Cerebellar nuclear complex (tissue), 1 donor: Measurements from ENCODE around the gene AFAP1L1.

ENCODE experiments used
- DNase-seq, 2 experiments: peaks; one replicate each; lab custom pipeline; 2025; lab: John Stamatoyannopoulos, UW

The AFAP1L1 gene

DNA sequence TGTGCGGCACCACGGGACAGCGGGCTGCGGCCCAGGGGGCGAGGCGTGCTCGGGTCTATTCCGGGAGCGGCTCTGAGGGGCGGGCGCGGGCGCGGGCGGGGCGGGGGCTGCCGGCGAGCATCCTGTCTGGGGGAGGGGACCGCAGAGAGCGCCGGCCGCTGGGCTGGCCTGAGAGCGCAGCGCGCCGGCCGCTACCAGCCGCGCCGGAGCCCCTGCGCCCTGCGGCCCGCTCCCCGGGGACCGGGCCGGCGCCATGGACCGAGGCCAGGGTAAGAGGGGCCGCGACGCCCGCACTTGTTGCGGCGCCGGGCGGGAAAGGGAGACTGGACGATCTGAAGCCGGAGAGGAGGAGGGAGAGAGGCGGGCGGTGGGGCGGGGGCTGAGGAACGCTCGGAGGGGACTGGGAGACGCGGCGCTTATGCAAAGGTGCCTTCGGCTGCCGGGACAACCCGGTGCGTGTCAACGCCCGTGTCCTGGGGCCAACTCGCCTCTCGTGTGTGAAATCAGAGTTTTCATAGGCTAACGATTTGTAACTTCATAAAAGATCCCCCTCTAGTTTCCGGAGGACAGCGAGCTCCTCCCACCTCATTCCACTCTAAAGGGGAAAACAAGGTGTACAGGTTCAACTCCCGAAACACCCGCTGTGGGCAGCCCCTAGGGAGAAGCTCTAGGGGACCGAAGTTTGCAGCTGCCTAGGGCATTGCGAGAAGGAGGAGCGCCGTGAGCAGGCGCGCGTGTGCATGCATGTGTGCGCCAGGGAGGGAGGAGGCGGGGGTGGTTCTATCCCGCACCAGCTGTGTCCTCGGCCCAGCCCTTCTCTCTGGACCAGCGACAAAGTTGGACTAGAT, at the start of gene AFAP1L1:
TSS of gene AFAP1L1 (plus strand) at position 144 of the 848 bp plus-strand sequence. CDS start at position 254, 110 bp downstream.
- DNase-seq: no peak

DNA sequence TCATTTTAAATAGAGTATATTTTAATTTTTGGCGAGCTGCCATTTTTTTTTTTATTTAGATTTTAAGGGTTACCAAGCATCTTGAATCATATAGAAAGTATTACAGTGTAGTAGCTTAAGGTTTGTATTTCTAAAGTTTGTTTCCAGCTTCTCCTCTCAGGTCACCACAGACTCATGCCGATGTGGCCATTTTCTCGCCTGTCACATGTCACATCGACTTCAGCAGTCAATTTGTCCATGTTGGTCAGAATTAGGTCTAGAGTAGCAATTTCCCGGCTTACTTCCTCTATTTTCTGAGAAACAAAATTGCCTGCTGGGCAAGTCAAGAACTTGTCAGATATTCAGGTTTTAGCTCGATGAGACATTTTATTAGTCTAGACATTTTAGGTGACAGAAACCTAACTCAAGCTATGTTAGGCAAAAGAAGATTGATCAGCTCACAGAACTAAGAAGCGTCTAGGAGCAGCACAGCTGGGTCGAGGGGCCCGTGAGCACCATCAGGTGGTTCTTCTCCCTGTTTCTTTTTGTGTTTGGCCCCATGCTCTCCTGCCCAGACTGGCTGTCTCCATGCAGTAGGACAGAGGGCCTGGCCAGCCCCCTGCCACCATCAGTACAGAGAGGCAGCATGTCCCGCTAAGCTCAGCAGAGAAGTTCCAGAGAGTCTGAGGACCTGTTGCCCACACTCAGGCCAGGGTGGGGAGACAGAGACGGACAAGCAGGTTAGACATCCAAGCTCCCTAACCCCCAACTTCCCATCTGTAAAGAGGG, 48.4 kb upstream of the AFAP1L1 start:
- DNase-seq: no peak

DNA sequence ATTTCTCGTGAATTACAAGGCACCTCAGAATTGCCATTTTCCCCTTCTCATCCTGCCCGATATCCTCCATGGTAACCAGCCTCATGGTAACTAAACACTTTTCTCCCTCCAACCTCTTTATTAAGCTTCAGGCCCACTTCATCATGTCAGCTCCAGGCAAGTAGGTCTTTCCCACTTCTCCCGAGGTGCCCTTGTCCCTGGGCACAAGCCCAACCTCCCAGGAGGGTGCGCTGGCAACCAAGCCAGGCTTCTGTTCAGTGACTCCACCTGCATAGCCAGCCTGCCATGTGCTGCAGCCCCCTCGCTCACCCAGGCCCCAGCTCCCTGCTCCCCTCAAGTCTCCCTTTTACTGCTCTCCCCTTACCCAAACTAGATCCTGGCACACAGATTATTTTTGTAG, 47.4 kb upstream of the AFAP1L1 start:
- peak; percentile 66 to 81 for DNase-seq

DNA sequence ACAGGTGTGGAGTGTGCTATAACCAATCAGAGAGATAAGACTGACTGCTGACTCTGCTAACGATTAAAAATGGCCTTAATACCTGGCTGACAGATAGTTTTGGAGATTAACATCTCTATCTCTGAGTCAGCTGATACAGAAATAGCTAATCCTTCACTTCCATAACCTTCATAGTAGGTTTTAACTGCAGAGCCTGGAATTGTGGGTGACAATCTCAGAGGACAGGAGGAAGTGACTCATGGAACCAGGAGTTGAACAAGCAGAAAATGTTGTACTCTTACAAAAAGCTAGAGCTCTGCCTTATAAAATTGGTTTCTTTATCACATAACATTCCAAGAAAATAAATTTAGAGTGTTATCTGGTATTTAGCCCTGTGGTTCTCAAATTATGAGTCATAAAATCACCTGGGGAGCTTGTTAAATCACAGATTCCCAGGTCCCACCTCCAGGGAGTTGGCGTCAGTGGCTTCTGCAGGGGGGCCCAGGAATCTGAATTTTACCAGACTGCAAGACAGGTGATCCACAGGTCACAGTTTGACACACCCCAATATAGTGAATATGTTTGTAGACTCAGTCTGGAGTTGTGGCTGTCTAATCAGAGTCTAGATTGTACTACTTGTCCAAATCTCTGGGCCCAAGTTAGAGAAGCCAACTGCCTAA, 44.4 kb upstream of the AFAP1L1 start:
- DNase-seq: no peak

DNA sequence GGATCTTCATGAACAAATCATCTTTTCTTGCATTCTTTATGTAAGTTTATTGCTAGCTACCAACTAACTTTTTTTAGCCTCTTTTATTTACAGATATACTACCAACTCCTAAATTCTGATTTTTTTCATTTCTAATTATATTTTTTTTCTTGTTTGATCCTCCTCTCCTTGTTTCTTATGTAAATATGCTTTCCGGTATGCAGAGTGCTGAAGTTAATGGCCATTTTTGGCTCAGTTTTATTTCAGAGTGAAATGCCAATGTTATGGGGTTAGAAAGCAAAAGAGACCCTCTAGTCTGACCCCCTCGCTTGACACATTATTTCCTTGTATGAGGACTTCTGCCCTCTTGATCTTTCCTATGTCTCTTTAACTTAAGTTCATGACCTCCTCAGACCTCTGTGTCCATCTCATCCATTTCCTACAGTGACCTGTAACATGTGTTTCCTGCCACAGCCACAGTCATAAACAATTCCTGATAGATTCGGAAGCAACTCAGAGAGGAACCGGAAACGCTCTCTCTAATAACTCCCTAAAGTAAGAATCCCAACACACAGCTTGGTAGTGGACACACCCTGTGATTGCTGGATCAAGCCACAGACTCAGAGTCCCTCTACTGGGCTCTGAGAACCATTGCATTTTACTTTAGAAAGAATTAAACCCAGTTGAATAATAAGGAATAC, 42.9 kb upstream of the AFAP1L1 start:
- peak; percentile 36 to 45 for DNase-seq

DNA sequence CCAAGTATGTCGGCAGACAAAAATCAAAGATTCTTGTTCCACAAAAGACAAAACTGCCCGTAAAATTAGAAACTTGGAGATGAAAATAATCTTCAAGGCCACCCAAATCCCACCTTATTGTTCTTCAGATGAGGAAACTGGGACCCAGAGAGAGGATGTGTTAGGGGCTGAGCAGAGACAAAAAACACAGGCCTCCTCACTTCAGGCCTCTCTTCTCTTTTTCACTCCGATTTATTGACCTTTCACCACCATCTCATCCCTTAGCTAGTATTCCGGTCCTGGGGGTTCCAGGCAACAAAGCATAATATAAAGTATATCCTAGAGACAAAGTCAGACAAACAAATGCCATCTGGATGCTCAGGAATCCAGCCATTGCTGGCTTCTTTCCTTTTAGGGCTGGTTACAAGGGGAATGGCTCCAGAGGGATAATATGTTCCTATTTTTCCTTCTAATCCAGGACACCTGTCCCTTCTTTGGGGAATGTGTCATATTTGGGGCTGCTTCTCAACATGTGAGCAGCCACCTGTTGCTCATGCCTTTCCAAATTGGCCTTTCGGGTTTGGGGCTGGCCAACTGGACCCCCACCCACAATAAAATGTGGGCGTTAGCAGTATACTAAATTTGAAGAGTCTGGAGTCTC, 42.2 kb upstream of the AFAP1L1 start:
- peak; percentile 23 to 55 for DNase-seq

DNA sequence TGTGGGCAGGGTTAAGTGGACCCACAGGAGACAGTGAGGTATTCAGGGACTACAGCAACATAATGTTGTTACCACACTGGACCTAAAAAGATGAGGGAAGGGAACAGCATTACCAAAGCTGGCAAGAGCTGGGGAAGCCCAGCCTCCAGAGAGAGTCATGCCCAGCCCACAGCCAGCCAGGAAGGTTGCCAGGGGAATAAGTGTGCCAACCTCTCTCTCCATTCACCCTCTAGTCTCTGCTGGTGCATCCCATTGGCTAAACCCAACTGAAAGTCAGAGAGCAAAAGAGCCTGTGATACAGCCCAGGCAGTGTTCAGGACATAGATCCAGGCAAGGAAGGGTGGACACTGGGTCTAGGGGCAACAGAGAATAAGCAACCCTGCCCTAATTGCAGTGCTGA, 35.8 kb upstream of the AFAP1L1 start:
- peak in 1 of 2 experiments; percentile 39 for DNase-seq

DNA sequence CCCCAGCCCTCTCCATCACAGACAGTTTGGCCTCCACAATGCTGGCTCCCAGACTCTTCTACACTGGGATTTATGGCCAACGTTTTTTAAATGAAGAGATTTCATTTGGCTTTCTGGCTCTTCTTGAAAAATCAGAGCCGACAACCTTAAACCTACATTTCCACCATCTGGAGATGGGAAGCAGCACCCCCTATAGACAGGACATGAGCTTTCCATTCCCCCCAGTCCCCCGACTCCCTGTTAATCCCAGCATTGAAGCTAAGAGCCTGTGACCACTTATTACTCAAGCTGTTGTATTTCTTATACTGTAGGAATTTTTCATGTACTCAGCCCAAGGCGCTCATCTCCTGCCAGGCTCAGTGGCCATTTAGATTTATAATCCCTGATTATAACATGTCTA, 34.0 kb upstream of the AFAP1L1 start:
- no peak for DNase-seq

DNA sequence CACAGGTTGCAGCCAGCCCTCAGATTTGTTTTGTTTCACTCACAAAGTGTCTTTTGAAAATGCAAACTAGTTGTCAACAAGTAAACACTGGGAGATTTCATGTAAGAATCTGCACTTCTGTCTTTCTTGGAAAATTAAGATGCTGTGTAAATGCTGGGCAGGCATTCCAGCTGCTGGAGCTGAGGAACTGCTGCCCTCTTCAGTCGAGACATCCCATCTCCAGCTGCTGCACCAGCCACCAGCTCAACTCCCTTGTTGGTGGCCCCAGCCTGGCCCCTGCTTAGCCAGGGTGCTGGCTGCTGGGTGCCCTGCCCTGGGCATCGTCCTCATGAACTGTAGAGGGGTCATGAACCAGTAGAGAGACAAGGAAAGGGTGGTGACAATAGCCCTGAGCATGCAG, 33.1 kb upstream of the AFAP1L1 start:
- no peak for DNase-seq

DNA sequence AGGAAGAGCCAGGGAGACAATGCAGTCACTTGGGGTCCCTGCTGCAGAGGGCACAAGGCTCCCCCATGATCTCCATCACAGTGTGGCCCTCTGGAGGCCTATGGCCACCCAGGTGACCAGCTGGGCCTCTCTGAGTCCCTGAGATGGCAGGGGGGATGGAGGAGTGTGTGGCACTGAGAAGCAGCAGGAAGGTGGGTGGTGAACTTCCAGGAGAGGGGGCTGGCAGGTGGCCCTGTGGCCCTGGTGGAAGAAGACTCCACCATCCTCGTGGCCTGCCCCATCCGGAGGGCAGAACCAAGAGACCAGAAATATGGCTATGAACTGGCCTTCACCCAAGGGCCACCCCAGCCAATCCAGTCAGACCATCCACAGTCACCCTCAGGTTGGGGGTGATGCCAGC, 31.7 kb upstream of the AFAP1L1 start:
- no peak for DNase-seq

DNA sequence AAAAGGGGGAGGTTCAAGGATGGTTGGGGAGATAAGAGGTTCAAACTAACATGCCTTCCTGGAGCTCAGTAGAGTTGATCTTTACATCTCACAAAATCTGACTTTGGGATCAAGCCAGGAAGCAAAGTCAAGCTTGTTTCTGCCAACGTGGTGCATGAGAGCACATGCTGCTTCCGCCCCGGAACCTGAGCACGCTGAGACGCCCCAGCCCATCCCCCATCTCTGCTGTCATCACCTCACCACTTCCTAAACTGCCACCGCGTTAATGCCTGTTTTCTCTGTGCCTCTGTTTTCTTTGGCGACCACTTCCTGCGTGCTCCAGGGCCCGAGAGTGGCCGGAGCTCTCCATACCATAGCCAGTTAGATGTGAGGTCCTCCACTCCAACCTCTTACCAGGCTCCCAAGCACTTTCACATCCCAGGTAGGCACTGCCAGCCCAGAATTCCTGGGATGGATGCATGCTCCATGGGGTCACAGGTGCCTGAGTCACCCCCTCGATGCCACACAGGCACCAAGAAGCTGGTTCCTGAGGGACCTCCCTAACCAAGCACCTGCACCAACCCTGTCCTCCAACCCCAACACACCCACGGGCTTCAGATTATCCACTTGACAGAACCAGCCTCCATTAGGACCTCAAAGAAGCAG, 31.2 kb upstream of the AFAP1L1 start:
- DNase-seq: no peak

DNA sequence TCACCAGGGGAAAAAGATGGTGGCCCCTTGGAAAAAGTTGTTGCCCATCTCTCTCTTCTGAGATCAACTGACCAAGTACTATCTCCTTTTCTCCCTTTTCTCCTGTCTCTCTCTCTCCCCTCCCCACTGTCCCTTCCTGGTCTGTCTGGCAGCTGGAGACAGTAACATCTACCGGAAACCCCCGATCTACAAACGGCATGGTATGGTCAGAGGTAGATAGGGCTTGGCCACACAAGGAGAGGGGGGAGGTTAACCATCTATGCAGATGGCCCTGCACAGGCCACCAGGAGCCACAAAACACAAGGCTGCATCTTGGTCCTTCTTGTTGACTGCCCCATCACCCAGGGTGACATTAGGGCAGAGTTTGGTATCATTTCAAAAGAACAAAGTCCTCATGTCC, 29.3 kb upstream of the AFAP1L1 start:
- DNase-seq: no peak

DNA sequence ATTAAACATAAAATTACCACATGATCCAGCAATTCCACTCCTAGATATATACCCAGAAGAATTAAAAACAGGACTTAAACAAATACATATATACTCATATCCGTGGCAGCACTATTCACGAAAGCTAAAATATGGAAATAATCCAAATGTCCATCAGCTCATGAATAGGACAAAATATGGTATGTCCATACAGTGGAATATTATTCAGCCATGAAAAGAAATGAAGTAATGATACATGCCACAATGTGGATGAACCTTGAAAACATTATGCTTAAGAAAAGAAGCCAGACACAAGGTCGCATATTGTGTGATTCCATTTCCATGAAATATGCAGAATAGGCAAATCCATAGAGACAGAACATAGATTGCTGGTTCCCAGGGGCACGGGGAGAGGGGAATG, 24.8 kb upstream of the AFAP1L1 start:
- no peak for DNase-seq

DNA sequence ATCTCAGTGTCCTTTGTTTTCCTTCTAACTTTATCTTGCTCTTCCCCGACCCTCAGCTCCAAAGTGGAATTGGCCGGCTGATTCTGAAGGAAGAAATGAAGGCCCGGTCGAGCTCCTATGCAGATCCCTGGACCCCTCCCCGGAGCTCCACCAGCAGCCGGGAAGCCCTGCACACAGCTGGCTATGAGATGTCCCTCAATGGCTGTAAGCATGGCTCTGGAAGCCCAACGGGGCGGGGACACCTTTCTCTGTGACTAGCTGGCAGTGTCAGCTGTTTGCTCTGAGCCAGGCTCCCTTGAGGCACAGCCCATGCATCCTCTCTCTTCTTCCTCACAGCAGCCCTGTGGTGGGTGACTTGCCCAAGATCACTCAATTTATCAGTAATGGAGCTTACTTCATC, 23.9 kb upstream of the AFAP1L1 start:
- no peak for DNase-seq

DNA sequence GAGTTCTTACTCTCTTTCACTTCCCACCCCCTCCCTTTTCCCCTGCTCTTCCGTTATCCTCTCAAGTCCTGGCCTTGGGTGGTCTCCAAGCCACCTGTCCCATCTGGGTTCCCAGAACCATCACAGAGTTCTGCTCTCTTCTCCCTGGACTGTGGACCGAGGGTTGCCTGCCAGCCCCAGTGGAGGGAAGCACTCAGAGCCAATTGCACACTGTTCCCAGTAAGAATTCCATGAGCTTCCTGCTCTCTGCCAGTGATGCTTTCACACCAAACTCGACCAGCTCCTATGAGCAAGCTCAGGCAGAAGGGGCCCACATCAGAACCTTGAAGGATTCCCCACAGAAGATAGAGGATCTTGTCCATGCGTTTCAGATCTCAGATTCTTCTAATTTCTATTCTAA, 20.1 kb upstream of the AFAP1L1 start:
- peak in 1 of 2 experiments; percentile 15 for DNase-seq

DNA sequence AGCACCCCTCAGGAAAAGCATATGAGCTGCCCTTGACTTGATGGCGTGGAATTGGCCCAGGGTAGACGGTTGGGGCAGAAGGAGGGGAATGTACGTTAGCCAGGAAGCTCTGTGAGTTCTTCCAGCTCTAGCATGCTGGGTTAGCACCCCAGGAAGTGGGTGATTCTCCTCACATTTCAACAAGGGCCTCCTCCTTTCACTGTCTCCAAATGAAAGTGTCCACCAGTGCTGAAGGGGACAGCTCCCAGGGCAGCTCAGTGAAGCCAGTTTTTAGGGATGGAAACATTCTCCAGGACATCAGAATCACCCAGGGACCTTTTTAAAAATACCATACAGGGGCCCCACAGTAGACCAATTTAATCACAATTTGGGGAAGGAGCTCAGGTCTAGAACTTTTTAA, 17.2 kb upstream of the AFAP1L1 start:
- DNase-seq: no peak

DNA sequence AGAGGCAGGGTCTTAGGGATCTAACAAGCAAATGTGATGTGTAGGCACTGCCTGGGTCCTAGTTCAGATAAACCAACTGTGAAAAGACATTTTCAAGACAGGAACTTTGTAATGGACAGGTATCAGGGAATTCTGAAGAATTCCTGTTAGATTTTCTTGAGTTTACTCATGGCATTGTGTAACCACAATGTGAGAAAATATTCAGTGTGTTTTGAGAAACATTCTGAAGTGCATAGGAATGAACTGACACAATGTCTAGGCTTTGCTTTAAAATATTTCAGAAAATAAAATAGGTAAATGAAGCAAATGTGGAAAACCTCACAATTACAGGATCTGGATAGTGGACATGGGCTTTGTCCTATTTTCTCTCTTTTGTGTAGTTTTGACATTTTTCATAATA, 15.2 kb upstream of the AFAP1L1 start:
- DNase-seq: no peak

DNA sequence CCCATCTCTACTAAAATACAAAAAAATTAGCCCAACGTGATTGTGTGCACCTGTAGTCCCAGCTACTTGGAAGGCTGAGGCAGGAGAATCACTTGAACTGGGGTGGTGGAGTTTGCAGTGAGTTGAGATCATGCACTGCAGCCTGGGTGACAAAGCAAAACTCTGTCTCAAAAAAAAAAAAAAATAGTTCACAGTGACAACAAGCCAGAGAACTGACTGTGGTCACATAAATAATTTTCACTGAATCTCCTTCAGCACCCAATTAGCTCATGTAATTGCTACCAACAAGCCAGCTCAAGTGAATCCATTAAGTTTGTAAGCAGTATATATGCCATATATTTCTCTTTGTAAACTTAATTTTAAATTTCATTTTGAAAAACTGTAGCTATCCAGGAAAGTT, 14.5 kb upstream of the AFAP1L1 start:
- no peak for DNase-seq

DNA sequence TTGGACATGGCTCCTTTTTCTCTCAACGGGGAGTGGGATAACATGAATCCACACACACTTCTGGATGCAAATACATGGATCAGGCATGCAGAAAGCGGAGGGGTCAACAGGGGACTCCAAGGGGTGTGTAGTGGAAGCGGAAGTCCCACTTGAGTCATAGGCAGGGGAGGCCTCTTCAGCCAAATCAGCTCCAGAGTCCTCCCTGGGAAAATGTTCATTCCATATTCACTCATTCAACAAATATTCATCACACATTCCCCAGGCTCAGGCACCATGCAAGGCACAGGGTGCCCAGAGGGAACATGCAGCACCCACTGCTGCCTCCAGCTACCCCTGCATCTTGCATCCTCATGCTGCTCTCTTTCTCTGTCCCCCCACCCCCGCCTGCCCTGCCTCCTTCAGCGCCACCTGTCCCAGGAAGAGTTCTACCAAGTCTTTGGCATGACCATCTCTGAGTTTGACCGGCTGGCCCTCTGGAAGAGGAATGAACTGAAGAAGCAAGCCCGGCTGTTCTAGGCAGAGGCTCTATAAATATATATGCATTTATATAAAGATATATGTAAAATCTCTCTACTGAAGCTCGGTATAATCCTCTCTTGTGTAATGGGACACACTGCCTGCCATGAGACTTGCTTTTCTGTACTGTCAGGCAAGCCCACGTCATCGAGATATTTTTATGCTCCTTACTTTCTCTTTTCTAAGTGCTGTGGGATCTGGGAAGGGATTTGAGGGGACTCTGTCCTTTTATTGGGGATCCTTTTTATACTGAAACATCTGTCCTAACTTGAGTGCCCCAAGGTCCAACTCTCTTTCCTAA, 13.6 kb upstream of the AFAP1L1 start:
- DNase-seq: no peak

DNA sequence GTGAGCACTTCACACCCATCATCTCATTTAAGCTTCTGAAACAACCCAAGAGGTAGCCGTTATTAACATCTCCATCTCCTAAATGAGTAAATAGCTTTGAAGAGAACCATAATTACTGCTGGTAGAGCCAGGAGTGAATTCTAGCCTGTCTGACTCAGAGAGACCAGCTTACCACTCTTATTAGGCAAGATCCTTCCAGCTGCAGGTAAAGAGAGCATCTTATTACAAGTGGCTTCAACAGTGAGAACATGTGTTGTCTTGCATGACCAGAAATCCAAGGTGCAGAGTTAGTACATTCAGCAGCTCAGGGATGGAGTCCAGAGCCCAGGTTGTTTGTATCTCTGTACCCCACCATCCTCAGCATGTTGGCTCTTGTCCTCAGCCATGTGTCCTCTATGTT, 10.9 kb upstream of the AFAP1L1 start:
- no peak for DNase-seq
